Mesendoderm (in vitro differentiated cells): ENCODE data around the gene SPRY4.
"Not testable (repeated sequence)": the region's sequence is repeated elsewhere in the genome, so short reads cannot be mapped to it uniquely, and the experiment has no call there.

Experiments used
- DNase-seq: peaks from one replicate; pipeline ENCODE4 v3.0.0; 2013
- H2AK5ac ChIP-seq: 2 replicates; pipeline ENCODE4 v1.6.1; 2013; ENCODE audit warnings: low read length, inconsistent platforms
- H2BK120ac ChIP-seq: 2 replicates; pipeline ENCODE4 v1.6.1; 2013; ENCODE audit warnings: low read depth, mild to moderate bottlenecking, low read length, moderate library complexity, mixed read lengths
- H2BK15ac ChIP-seq: replicated peaks from 2 replicates; pipeline ENCODE4 v1.6.1; 2013; ENCODE audit warnings: low read depth, mild to moderate bottlenecking, moderate library complexity
- H2BK5ac ChIP-seq: 2 replicates; pipeline ENCODE4 v1.6.1; 2013; ENCODE audit warnings: low read length, inconsistent platforms
- H3K18ac ChIP-seq: 2 replicates; pipeline ENCODE4 v1.6.1; 2013; ENCODE audit warnings: mild to moderate bottlenecking, low read length, mixed read lengths
- H3K23ac ChIP-seq: one replicate; pipeline ENCODE4 v1.6.1; 2013; ENCODE audit warnings: low read length
- H3K27ac ChIP-seq: 2 replicates; pipeline ENCODE4 v1.5.1; 2013; ENCODE audit warnings: low read depth, mild to moderate bottlenecking, inconsistent platforms, low read length, moderate library complexity
- H3K27me3 ChIP-seq: 2 replicates; pipeline ENCODE4 v1.6.1; 2013; ENCODE audit warnings: low read length, control low read depth, mild to moderate bottlenecking, inconsistent platforms; ENCODE audit not compliant: insufficient read depth, poor library complexity
- H3K36me3 ChIP-seq: 2 replicates; pipeline ENCODE4 v1.6.1; 2013; ENCODE audit warnings: low read length, inconsistent platforms; ENCODE audit not compliant: control insufficient read depth, insufficient read depth
- H3K4ac ChIP-seq: one replicate; pipeline ENCODE4 v1.6.1; 2013; ENCODE audit warnings: low read depth, mild to moderate bottlenecking, low read length, moderate library complexity
- H3K4me1 ChIP-seq: 2 replicates; pipeline ENCODE4 v1.6.1; 2013; ENCODE audit warnings: low read depth, low read length, inconsistent platforms; ENCODE audit not compliant: control insufficient read depth
- H3K4me2 ChIP-seq: 2 replicates; pipeline ENCODE4 v1.6.1; 2013; ENCODE audit warnings: low read length
- H3K4me3 ChIP-seq: 2 replicates; pipeline ENCODE4 v1.5.1; 2013; ENCODE audit warnings: mild to moderate bottlenecking, low read length
- H3K56ac ChIP-seq: one replicate; pipeline ENCODE4 v1.6.1; 2013; ENCODE audit warnings: low read length
- H3K79me1 ChIP-seq: 2 replicates; pipeline ENCODE4 v1.6.1; 2013; ENCODE audit warnings: low read length, inconsistent platforms
- H3K79me2 ChIP-seq: 2 replicates; pipeline ENCODE4 v1.6.1; 2013; ENCODE audit warnings: mild to moderate bottlenecking, low read length; ENCODE audit not compliant: control insufficient read depth, insufficient read depth
- H3K9ac ChIP-seq: 2 replicates; pipeline ENCODE4 v1.6.1; 2013; ENCODE audit warnings: low read length, inconsistent platforms
- H4K5ac ChIP-seq: one replicate; pipeline ENCODE4 v1.6.1; 2013; ENCODE audit warnings: low read length
- H4K8ac ChIP-seq: one replicate; pipeline ENCODE4 v1.6.1; 2013; ENCODE audit warnings: low read depth, mild to moderate bottlenecking, control low read depth, low read length, moderate library complexity
- WGBS: extraction: QIAGEN DNeasy Blood & Tissue Kit; methylation state at CpG from one replicate; pipeline ENCODE4 v1.1.7; 2013; ENCODE audit warnings: low lambda C conversion rate, missing lambda C conversion rate; ENCODE audit not compliant: insufficient coverage; ENCODE audit errors: extremely low coverage; 5-methylcytosine and 5-hydroxymethylcytosine counted together

The SPRY4 gene

DNA sequence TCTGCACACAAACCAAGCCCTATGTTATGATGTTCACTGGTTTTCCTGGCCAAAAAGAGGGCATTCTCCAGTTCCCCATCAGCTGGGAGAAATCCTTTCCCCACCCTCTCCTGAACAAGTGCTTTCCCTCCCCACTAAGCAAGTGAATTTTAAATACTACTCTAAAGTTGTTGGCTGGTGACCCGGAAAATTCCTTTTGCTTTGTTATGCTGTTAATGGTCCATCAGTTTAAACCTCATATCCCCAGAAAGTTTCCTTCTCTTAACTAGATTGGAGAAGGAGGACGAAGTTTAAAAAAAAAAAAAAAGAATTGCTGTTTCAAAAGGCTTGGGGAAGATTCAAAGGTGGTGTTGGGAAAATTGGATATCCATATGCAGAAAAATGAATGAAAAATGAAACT is 21.9 kb upstream of the SPRY4 start:
- H2BK5ac ChIP-seq, result no peak overlapping the region
- no peak overlapping the region for H3K56ac ChIP-seq
- no peak overlapping the region for H4K8ac ChIP-seq
- no peak overlapping the region for H3K4me3 ChIP-seq
- no peak overlapping the region for H3K18ac ChIP-seq
- no peak overlapping the region for H3K23ac ChIP-seq
- H3K9ac ChIP-seq, result no peak overlapping the region
- H2BK120ac ChIP-seq, result no peak overlapping the region
- no peak for DNase-seq
- H3K79me2 ChIP-seq, result no peaks in the 10 kb centered on the region
- no peaks in the 10 kb centered on the region for H3K27me3 ChIP-seq
- H3K79me1 ChIP-seq, result no peaks in the 10 kb centered on the region
- H3K4ac ChIP-seq, result no peak overlapping the region
- no peak overlapping the region for H4K5ac ChIP-seq
- no peaks in the 10 kb centered on the region for H3K36me3 ChIP-seq
- no CpG with 5 or more reads among the region's 2 CpGs for WGBS
- no peaks in the 10 kb centered on the region for H3K4me1 ChIP-seq
- H3K27ac ChIP-seq, result no peak overlapping the region
- no peak overlapping the region for H3K4me2 ChIP-seq
- H2BK15ac ChIP-seq, result no peak overlapping the region
- H2AK5ac ChIP-seq, result no peak overlapping the region

GRCh38 chr5:142344915-142345314 is 20.1 kb upstream of the SPRY4 start:
- H3K36me3 ChIP-seq, H2BK15ac ChIP-seq, H3K4me3 ChIP-seq, H4K8ac ChIP-seq, H3K4me2 ChIP-seq, H2AK5ac ChIP-seq, H3K79me1 ChIP-seq, H3K79me2 ChIP-seq, H3K9ac ChIP-seq, H2BK5ac ChIP-seq, H3K4ac ChIP-seq, H3K18ac ChIP-seq, H3K23ac ChIP-seq, DNase-seq, H4K5ac ChIP-seq, H3K56ac ChIP-seq, H3K27me3 ChIP-seq, H3K4me1 ChIP-seq, H2BK120ac ChIP-seq, H3K27ac ChIP-seq: not testable (repeated sequence)
- no CpG with 5 or more reads among the region's 3 CpGs for WGBS

DNA sequence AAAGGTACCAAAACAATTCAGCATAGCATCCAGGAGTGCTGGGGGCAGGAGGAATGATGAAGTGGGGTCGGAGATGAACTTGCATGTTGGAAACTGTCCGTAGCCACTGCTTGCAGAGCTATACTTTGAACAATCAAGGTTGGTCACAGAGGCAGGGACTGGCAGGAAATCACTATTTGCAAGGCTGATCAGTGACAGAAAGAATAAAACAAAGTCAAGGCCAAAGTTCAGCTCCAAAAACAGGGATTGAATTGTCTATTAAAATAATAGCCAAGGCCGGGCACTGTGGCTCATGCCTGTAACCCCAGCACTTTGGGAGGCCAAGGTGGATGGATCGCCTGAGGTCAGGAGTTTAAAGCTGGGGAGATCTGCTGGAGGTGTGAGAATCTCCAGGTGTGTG is 18.7 kb upstream of the SPRY4 start:
- no peak for DNase-seq
- Histone ChIP-seq H2BK15ac (no peak overlapping the region), H3K9ac (no peak overlapping the region), H3K79me2 (no peaks in the 10 kb centered on the region), H3K56ac (no peak overlapping the region), H3K4me1 (no peaks in the 10 kb centered on the region), H3K4me2 (no peak overlapping the region), H4K5ac (no peak overlapping the region), H3K27me3 (no peaks in the 10 kb centered on the region), H3K4ac (no peak overlapping the region), H3K36me3 (no peaks in the 10 kb centered on the region), H3K23ac (no peak overlapping the region), H2AK5ac (no peak overlapping the region), H2BK5ac (no peak overlapping the region), H3K79me1 (no peaks in the 10 kb centered on the region), H3K4me3 (no peak overlapping the region), H2BK120ac (no peak overlapping the region), H3K18ac (no peak overlapping the region), H4K8ac (no peak overlapping the region), H3K27ac (no peak overlapping the region)
- WGBS, result no CpG with 5 or more reads among the region's 4 CpGs

GRCh38 chr5:142342128-142342981 is 17.5 kb upstream of the SPRY4 start:
- H3K56ac ChIP-seq, result peak overlapping the region; percentile 20
- no peak overlapping the region for H4K5ac ChIP-seq
- no CpG with 5 or more reads among the region's 16 CpGs for WGBS
- no peaks in the 10 kb centered on the region for H3K79me2 ChIP-seq
- no peak overlapping the region for H3K9ac ChIP-seq
- no peaks in the 10 kb centered on the region for H3K4me1 ChIP-seq
- H3K4ac ChIP-seq, result peak overlapping the region; percentile 70
- H4K8ac ChIP-seq, result no peak overlapping the region
- H2BK5ac ChIP-seq, result no peak overlapping the region
- H2BK15ac ChIP-seq, result no peak overlapping the region
- DNase-seq, result no peak
- no peak overlapping the region for H3K18ac ChIP-seq
- no peak overlapping the region for H3K27ac ChIP-seq
- H2AK5ac ChIP-seq, result no peak overlapping the region
- no peak overlapping the region for H3K23ac ChIP-seq
- H3K4me3 ChIP-seq, result no peak overlapping the region
- H2BK120ac ChIP-seq, result no peak overlapping the region
- no peaks in the 10 kb centered on the region for H3K36me3 ChIP-seq
- H3K27me3 ChIP-seq, result no peaks in the 10 kb centered on the region
- no peak overlapping the region for H3K4me2 ChIP-seq
- H3K79me1 ChIP-seq, result no peaks in the 10 kb centered on the region

DNA sequence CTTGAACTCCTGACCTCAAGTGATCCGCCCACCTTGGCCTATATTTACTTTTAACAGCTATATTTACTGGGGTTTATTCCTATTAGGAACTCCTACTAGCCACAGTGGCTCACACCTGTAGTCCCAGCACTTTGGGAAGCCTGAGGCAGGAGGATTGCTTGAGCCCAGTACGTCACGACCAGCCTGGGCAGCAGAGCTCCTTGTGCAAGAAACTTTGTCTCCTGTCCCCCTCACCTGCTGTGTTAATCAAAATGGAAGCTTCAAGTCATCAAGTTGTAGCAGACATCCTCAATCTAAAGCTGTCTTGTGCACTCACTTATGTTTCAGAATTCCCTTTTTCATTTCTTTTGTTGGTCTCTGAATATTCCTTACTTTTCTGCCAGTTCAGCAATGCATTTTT is 15.0 kb upstream of the SPRY4 start:
- DNase-seq, result no peak
- Histone ChIP-seq H2AK5ac (no peak overlapping the region), H4K5ac (no peak overlapping the region), H2BK5ac (no peak overlapping the region), H3K4me1 (no peaks in the 10 kb centered on the region), H3K9ac (no peak overlapping the region), H3K36me3 (no peaks in the 10 kb centered on the region), H3K4me3 (no peak overlapping the region), H2BK15ac (no peak overlapping the region), H2BK120ac (no peak overlapping the region), H3K79me1 (no peaks in the 10 kb centered on the region), H3K4me2 (no peak overlapping the region), H3K23ac (no peak overlapping the region), H3K27me3 (no peaks in the 10 kb centered on the region), H3K79me2 (no peaks in the 10 kb centered on the region), H3K4ac (no peak overlapping the region), H3K56ac (no peak overlapping the region), H3K18ac (no peak overlapping the region), H4K8ac (no peak overlapping the region), H3K27ac (no peak overlapping the region)
- WGBS, result no CpG with 5 or more reads among the region's 3 CpGs

DNA sequence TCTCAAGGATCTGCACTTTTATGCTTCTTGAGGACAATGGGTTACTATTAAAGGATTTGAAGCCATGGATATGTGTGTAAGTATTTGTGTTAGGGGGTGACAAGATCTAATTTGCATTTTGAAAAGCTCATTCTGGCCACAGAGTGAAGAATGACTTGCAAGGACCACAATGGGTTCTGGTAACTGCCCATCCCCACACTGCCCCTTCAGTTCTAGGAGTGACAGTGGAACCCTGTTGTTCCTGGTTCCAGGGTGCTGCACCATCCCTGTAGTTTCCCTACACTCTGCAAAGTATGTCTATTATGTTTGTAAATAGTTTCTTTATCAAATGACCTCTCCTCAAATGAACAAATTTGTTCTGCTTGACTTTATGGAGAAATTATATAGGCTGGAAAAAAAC is 9.7 kb upstream of the SPRY4 start:
- H2AK5ac ChIP-seq, result peak overlapping the region; percentile 74
- no peaks in the 10 kb centered on the region for H3K27me3 ChIP-seq
- H3K4ac ChIP-seq, result no peak overlapping the region
- no peak overlapping the region for H2BK15ac ChIP-seq
- H3K4me2 ChIP-seq, result no peak overlapping the region
- no peak overlapping the region for H3K56ac ChIP-seq
- no peak overlapping the region for H3K9ac ChIP-seq
- H3K4me3 ChIP-seq, result no peak overlapping the region
- H2BK120ac ChIP-seq, result no peak overlapping the region
- H3K4me1 ChIP-seq, result peaks cover 5% of the 10 kb centered on the region
- no peaks in the 10 kb centered on the region for H3K79me2 ChIP-seq
- H4K8ac ChIP-seq, result no peak overlapping the region
- no peak overlapping the region for H2BK5ac ChIP-seq
- peak overlapping the region; percentile 3 for H3K18ac ChIP-seq
- no peak for DNase-seq
- H3K23ac ChIP-seq, result no peak overlapping the region
- H3K36me3 ChIP-seq, result no peaks in the 10 kb centered on the region
- no peak overlapping the region for H4K5ac ChIP-seq
- no peak overlapping the region for H3K27ac ChIP-seq
- peaks cover 3% of the 10 kb centered on the region for H3K79me1 ChIP-seq
